GM18861 (cell line): ENCODE data around the gene PRMT5.
"Not testable (repeated sequence)": the region's sequence is repeated elsewhere in the genome, so short reads cannot be mapped to it uniquely, and the experiment has no call there.

Experiments
- ATAC-seq: cut with Tn5 transposase; IDR thresholded peaks from one replicate; pipeline ENCODE4 v1.9.1; 2021; ENCODE audit not compliant: unreplicated experiment

The PRMT5 gene

DNA sequence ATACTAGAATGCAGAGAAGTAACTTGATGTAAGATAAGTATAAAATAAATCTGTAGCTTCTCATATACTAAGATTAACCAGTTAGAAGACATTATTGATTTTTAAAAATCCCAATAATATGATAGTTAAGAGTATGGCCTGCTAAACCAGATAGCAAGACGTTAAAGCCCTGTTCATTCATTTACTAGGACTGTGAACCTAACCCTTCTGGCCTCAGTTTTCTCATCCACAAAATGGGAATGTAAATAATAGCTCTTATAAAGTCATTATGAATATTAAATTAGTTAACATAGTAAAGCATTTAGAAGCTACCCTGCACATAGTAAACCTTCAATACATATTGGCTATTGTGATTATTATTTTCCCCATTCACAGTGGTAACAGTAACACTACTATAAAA is 6.0 kb upstream of the PRMT5 start:
- ATAC-seq = no peak

DNA sequence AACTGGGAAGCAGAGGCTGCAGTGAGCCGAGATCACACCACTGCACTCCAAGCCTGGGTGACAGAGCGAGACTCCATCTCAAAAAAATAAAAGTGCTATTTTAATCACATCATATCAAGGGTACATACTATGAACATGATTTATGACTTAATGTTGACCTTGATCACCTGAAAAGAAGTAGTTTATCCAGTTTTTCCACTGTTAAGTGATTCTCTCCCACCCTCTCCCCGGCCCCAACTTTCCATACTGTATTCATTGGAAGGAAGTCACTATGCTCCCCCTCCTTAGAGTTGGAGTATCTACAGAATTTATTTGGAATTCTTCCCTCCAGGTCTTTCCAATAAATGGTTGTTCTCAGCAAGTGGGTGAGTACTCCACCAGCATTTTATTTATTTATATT is 3.0 kb upstream of the PRMT5 start:
- ATAC-seq = no peak

DNA sequence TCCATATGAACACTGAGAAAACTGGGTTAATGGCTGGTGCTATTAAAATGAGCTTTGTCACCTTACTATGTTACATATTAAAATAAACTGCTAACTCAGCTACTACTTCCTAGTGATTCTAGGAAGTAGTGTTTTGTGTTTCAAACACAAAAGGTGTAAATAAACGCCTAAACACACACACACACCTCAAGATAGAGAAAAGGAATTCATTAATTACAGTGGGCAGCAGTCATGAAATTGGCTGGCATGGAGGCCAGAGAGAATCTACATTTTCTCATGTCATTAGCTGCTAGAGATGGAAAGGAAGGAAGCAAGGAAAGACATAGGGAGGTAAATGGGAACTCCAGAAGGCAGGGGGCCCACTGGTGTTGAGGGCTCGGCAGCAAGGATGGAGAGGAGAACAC is 787 bp upstream of the PRMT5 start:
- ATAC-seq = no peak

DNA sequence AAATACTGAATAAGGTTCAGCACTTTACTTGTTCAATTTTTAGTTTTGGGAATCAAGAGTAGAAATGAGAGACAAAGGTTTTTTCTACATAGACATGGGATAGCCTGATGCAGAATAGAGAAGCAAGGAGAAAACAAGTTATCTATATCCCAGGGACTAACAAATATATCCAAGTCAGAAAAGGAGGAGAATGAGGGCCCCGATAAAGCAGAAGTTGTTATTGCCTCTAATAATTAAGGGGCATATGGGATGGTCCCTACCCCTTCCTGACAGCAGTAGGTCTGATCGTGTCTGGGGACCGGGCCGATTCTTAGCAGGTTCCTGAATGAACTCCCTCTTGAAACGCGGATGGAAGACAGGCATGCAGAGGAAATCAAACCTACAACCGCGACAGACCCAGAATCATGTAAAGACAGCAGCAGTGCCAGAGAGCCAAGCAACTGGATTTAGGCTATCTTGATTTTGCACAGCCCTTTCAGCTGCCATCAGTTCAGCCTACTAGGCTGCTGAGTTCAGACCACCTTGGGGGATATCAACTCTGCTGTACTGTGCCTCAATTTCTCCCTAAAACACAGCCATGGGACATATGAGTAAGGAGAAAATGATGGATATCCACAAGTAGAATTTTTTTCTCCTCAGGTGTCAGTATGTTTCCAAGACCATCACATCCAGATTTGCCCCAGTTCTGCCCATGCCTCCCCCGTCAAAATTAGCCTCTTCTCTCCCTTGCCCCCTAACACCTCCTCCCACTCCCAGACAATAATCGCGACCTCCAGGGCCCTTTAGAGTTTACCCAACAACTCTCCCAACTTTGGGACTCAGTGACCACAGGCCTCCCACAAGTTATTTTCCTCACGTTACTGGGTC is 706 bp downstream of the PRMT5 start:
- no peak for ATAC-seq

DNA sequence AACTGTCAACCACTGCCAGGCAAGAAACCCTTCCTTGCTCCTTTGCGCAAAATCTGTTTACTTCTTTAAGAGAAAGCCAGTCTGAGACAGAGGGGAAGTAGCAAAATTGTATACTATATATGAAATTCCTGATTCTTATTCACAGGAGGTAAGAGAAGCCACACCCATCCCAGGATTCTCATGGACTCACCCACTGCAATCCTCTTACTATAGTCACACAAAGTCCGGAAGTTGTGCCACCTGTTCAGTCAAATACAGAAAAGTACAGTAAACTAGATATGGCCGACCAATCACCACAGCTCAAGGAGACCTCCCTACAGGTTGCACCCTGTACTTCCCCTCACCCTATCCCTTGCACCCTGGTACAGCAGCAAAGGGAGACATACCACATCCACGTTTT is 2.9 kb downstream of the PRMT5 start:
- ATAC-seq = no peak

DNA sequence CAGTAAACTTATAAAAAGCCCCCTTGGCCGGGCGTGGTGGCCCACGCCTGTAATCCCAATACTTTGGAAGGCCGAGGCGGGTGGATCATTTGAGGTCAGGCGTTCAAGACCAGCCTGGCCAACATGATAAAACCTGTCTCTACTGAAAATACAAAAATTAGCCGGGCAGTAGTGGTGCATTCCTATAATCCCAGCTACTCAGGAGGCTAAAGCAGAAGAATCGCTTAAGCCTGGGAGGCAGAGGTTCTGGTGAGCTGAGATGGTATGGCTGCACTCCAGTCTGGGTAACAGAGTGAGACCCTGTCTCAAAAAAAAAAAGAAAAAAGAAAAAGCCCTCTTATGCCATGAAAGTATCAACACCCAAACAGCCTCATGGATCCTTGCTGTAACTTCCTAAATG is 3.7 kb downstream of the PRMT5 start:
- ATAC-seq = no peak

DNA sequence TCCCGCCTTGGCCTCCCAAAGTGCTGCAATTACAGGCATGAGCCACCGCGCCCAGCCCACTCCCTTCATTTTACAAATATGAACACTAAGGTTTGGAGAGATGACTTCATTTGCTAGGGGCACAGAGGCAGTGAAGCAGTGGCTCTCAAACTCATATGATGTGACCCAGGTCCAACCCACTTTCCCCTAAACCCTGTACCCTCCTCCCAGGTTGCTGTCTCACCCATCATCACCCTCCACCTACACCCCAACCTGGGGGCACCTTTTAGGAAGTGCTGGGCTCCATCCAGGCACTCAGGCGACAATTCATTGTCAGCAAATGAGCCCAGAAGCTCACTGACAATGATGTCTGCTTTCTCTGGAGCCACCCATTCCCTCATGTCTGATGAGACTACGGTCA is 5.4 kb downstream of the PRMT5 start:
- ATAC-seq = no peak

DNA sequence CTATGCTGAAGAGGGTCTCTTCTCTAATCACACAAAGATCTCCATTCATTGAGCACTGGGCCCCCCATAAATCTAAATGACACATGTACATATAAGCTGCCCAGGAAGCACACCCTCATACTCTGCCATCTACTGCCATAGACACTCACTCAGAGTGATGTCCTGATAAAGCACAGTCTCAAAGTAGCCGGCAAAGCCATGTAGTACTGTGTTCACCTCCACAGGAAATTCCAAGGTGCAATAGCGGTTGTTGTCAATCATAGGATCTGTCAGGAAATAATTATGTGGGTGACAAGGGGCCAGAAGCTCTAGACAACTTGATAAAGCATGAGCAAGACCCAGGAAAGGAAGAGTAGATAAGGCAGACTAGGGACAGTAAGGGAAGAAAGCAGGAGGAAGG is 6.9 kb downstream of the PRMT5 start:
- no peak for ATAC-seq

DNA sequence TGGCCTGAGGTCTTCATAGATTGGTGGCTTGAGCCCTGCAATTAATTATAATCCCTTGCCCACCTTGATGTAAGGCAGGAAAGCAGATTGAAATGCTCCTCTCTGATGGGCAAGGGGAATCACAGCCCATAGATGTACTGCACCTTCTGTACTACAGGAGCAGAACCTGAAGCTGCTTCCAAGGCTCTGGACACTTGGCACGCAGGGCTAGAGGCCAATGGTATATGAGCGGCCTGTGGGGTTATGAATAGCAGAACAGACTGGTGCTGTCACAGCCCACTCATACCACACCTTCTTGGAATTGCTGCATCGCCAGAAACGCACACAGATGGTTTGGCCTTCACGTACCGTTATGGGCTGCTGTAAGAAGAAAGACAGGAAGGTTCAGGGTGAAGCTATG is 8.5 kb downstream of the PRMT5 start:
- ATAC-seq = no peak

DNA sequence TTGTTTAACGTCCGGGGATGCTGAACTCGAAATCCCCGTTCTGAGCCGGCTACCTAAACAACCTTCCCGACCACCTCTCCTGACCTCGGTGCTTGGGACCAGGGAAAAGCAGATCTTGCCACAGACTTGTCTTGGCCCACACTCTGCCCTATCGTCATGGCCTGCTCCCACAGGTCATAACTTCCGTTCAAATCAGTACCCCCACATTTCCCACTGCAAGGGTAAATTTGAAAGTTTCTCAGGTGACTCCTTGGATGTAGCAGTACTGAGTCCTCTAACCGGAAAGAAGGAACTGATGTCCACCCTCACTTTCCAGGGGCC is 9.6 kb downstream of the PRMT5 start:
- peak; percentile 1 for ATAC-seq

DNA sequence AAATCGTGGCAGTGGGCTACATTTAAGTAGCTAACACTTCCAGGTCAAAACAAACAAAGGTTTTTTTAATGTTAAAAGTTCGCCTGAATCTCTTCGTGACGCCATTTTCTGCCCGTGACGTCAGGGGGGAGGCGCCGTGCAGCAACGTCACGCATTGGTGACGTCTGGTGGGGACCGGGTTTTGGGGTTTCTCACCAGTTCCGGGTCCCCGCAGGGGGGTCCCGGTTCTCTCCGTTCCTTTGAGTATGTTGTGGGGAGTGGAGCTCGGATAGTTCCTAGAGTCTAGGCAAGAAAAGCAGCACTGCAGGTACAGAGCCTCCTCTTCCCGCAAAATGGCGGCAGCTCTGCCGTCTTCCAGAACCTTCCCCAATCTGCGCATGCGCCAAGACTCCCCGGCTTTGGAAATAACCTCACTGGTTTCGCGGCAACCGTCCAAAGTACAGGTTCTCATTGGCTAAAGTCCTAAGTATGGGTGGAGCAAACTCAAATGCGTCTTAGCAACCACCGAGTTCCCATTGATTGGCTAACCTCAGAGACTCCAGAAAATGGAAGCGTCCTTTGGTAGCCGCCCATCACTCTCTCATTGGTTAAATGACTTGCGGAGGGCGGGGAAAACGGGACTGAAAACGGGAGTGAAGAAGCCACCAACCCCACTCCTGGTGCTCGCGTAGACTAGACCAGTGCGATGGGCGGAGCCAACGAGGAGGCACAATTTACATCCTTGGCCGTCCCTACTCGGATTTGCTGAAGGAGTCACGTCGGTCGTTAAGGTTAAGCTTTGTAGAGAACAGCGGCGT is 10.2 kb downstream of the PRMT5 start, which contains the start of gene RBM23:
TSS of gene RBM23 (minus strand) at position 346 of the 797 bp plus-strand sequence.
- peak; percentile 88 for ATAC-seq

DNA sequence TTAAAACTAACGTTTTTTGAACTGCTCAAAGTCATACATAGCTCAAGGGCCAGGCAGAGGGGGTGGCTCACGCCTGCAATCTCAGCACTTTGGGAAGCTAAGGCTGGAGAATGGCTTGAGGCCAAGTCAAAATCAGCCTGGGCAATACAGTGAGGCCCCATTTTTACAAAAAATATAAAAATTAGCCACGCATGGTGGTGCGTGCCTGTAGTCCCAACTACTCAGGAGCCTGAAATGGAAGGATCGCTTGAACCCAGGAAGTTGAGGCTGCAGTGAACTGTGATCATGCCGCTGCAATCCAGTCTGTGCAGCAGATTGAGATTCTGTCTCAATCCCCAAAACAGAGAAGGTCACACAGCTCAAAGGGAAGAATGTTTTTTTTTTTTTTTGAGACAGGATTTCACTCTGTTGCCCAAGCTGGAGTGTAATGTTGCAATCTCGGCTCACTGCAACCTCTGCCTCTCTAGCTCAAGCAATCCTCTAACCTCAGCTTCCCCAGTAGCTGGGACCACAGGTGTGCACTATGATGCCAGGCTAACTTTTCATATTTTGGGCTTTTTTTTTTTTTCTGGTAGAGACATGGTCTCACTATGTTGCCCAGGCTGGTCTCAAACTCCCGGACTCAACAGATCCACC is 13.2 kb downstream of the PRMT5 start:
- no peak for ATAC-seq

DNA sequence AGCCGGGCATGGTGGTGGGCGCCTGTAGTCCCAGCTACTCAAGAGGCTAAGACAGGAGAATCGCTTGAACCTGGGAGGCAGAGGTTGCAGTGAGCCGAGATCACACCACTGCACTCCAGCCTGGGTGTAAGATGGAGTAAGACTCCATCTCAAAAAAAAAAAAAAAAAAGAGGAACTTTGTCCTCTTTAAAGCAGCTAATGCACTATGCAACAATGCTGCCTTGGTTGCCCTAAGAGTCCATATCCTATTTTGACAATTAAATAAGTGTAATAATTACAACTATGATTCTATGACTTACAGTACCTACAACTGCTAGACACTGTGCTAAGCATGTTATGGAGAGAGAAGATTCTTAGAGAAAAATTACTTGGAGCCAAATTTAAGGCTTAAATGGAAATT is 14.3 kb downstream of the PRMT5 start:
- ATAC-seq = not testable (repeated sequence)

DNA sequence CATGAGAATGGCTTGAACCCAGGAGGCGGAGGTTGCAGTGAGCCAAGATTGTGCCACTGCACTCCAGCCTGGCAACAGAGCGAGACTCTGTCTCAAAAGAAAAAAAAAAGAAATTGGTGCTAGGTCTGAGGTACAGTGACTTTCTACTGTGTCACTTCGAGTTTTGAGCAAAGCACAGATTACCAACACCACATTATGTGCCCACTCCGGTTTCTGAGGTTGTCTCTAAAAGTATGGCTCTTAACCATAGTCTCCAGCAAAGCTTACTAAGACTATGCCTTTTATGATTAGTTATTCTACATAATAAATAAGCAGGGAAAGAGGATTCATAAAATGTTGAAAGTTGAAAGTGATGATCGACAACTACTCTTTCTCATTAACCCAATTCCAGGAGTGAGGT is 18.3 kb downstream of the PRMT5 start:
- no peak for ATAC-seq

DNA sequence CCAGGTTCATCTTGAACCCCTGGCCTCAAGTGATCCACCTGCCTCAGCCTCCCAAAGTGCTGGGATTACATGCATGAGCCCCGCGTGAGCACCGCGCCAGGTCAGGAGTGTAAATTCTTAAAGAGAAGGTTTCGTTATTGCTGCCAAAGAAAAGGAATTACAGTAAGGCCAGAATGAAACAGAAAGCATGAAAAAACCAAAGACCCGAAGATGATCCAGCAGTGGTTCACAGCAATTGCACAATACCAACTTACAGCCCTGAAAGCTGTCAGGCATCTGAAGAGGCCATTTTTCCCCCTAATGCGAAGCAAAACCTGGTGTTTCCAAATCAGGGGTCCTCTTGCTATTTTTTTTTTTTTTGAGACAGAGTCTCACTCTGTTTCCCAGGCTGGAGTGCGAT is 20.6 kb downstream of the PRMT5 start:
- no peak for ATAC-seq

DNA sequence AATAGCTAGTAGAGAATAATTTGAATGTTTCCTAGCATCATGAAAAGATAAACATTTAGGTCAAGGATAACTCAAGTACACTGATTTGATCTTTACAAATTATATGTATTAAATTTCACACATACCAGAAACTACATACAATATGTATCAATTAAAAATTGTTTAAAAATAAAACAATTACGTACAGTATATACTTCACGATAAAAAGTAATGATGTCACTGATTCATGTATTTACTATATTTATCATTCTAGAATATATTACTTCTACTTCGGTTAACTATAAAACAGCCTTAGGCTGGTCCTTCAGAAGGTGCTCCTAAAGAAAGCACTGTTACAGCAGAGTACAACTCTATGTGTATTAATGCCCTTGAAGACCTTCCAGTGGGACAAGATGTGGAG is 21.7 kb downstream of the PRMT5 start:
- no peak for ATAC-seq

DNA sequence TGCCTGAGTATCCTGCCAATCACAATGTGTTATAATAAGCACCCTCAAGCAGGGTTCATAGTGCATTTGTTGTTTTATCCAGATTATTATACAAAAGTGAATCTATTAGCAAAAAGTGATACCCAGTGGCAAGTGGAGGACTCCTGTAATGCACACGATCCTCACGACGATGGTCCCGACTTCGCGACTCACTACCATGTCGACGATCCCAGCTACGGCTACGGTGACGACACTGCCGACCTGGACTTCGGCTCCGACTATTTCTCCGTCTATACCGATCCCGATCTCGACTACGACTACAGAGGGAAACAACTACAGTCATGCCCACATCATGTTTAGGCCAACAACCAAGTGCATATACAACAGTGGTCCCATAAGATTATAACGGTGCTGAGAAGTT is 23.1 kb downstream of the PRMT5 start:
- no peak for ATAC-seq

DNA sequence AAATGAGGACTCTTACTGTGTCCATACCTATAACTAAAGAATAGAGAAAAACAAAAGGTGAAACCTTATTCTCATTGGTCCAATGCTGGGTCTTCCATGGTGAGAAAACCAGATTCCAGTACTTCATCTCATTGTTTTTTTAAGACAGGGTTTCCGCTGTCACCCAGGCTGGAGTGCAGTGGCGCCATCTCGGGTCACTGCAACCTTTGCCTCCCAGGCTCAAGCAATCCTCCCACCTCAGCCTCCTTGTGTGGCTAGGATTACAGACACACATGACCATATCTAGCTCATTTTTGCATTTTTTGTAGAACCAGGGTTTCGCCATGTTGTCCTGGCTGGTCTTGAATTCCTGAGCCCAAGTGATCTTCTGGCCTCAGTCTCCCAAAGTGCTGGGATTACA is 23.5 kb downstream of the PRMT5 start:
- no peak for ATAC-seq

DNA sequence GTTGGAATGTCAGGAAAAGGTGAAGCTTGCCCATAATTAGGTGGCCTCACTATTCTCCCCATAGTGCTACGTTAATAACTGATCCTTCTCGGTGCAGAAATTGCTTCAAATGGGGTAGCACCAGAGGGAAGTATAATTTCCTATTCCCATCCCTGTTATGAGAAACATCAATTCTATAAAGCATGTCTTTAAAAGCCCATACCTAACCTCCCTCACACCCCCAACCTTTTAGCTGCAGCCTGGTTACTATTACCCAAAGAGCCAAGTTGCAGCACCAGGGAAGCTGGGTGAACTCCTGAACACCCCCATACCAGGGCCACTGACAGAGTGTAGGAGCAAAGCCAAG is 25.5 kb downstream of the PRMT5 start:
- ATAC-seq = no peak

DNA sequence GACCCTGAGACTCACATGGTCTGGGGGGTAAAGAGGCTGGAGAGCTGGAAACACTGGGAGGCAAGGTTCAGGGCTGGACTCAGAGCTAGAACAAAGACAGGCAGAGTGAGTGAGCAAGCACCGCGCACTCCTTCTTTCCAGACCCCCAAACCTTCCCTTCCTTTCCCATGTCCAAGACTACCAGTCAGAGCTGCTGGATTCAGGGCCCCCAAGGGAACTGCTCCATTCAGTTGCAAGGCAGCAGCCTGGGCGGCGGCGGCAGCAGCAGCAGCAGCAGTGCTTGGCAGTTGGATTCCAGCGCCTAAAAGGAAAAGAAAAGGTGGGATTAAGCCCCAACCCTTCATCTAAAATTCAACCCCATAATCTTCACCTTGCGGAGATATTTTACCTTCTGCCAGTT is 27.4 kb downstream of the PRMT5 start:
- ATAC-seq = no peak

DNA sequence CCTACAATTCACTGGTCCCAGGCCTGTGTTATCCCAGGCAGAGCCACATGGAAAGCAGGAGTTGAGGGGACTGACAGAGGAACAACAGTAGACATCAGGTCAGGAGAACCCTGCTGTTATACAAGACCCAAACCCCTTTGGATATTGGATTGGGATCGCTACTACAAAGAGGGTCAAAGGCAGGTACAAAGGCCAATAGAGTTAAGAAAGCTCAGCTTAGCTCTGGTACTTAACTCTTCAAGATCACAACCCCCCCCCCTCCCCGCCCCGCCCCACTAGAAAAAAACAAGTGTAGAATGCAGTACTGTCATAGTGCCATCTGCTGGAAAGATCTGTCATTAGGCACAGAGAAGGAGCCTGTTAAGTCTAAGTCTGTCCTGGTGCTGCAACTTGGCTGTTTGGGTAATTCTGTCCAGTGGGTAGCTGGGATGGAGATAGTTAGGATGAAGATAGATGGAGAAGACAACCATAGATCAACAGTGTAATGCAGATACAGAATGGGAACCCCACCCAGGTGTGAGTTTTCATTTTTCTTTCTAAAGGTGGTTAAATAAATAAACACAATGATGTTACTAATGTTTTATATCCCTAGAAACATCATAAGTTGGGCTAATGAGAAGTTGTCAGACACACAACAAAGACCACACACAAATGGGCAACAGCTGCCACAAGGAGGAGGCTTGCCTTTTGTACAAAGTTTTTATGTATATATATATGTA is 28.9 kb downstream of the PRMT5 start:
- ATAC-seq = no peak
